Measurements from ENCODE around the gene KRTAP10-1. TPM values are rescaled to one million over a fixed set of nuclear protein-coding genes. Genes with fewer than 3 reads are reported as not detected.
"Not testable (repeated sequence)": the region's sequence is repeated elsewhere in the genome, so short reads cannot be mapped to it uniquely, and the experiment has no call there.

The KRTAP10-1 gene
- total RNA-seq, 2 donors from 2014 or later, result not detected

DNA sequence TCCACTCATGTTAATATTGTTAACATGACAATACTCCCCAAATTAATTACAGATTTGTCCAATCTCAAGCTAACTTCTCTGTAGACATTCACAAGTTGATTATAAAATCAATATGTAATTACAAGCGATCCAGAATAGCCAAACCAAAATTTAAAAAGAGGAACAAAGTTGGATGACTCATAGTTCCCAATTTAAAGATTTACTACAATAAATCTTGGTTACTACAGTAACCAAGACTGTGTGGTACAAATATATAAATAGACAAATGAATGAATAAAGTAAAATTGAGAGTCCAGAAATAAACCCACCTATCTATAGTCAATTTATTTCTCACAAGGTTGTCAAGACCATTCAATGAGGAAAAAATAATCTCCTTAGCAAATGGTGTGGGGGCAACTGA lies 26.4 kb upstream of the KRTAP10-1 start:
- H3K4me3 Mint-ChIP-seq, result no peak overlapping the region
- peaks cover 14% of the 10 kb centered on the region for H3K4me1 Mint-ChIP-seq (ENCODE audit: low read depth)
- ATAC-seq (replicated peaks in 1 of 2), result no peak
- no peak overlapping the region for H3K27ac Mint-ChIP-seq
- peaks cover 8% of the 10 kb centered on the region in 2 donors for H3K9me3 Mint-ChIP-seq
- H3K36me3 Mint-ChIP-seq (ENCODE audit: insufficient read depth in 2 of 2), result peaks cover 0 to 4% of the 10 kb centered on the region in 2 donors
- no peak for DNase-seq
- H3K27me3 Mint-ChIP-seq (ENCODE audit: low read depth), result no peaks in the 10 kb centered on the region

GRCh38 chr21:44564886-44565598 lies 25.0 kb upstream of the KRTAP10-1 start:
- Mint-ChIP-seq H3K4me3 (peak overlapping the region; percentile 2 to 81), H3K27me3 (ENCODE audit: low read depth) (no peaks in the 10 kb centered on the region), H3K4me1 (ENCODE audit: low read depth) (peaks cover 14% of the 10 kb centered on the region), H3K9me3 (peaks cover 12 to 18% of the 10 kb centered on the region in 2 donors), H3K36me3 (ENCODE audit: insufficient read depth in 2 of 2) (peaks cover 3 to 9% of the 10 kb centered on the region in 2 donors), H3K27ac (peak overlapping the region; percentile 52)
- no peak for DNase-seq
- ATAC-seq (replicated peaks in 1 of 2), result peak in 1 of 2 donors; percentile 45

DNA sequence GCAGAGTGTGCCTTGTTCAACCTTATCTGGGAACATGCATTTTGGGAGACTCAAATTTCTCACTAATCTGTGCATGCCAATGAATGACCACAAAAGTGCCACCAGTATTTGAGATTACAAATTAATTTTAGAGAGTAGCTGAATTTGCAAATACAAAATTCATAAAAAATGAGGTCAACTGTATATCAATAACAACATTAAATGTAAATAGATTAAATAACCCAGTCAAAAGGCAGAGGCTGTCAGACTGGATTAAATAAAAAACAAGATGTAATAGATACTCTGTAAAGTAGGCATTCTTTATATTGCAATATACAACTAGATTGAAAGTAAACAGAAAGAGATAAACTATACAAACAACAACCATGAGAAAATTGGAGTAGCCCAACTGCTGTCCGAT lies 24.1 kb upstream of the KRTAP10-1 start:
- ATAC-seq (replicated peaks in 1 of 2) (no peak), DNase-seq (no peak)
- Mint-ChIP-seq H3K36me3 (ENCODE audit: insufficient read depth in 2 of 2) (peaks cover 3 to 9% of the 10 kb centered on the region in 2 donors), H3K4me1 (ENCODE audit: low read depth) (peaks cover 14% of the 10 kb centered on the region), H3K27ac (peak overlapping the region; percentile 28), H3K4me3 (no peak overlapping the region), H3K9me3 (peaks cover 12 to 18% of the 10 kb centered on the region in 2 donors), H3K27me3 (ENCODE audit: low read depth) (no peaks in the 10 kb centered on the region)

GRCh38 chr21:44558695-44559094 lies 18.7 kb upstream of the KRTAP10-1 start, which contains the start of gene KRTAP10-3:
TSS of gene KRTAP10-3 (minus strand) at chr21:44558795. CDS start at chr21:44558715, 80 bp downstream.
- Mint-ChIP-seq H3K27ac (no peak within 1 kb of the TSS), H3K27me3 (ENCODE audit: low read depth) (no peaks in the 10 kb centered on the region), H3K4me1 (ENCODE audit: low read depth) (no peaks in the 10 kb centered on the region), H3K36me3 (ENCODE audit: insufficient read depth in 2 of 2) (peaks cover 3 to 9% of the 10 kb centered on the region in 2 donors), H3K4me3 (no peak within 1 kb of the TSS), H3K9me3 (peaks cover 12 to 19% of the 10 kb centered on the region in 2 donors)
- no peak for ATAC-seq (replicated peaks in 1 of 2)
- no peak for DNase-seq

DNA sequence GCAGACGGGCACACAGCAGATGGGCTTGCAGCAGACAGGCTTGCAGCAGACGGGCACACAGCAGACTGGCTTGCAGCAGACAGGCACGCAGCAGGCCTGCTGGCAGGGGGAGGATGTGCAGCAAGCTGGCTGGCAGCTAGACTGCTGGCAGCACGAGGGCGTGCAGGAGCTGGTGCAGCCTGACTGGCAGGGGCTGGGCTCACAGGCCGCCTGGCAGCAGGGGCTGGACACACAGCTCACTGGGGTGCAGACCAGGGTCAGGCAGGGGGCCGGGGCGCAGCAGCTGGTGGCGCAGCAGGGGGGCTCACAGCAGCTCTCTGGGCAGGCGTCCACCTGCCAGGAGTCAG lies 18.3 kb upstream of the KRTAP10-1 start:
- not testable (repeated sequence) for H3K27ac Mint-ChIP-seq; H3K36me3 Mint-ChIP-seq (ENCODE audit: insufficient read depth in 2 of 2); H3K4me1 Mint-ChIP-seq (ENCODE audit: low read depth); ATAC-seq (replicated peaks in 1 of 2); H3K4me3 Mint-ChIP-seq; H3K27me3 Mint-ChIP-seq (ENCODE audit: low read depth); DNase-seq
- H3K9me3 Mint-ChIP-seq, result peaks cover 11 to 19% of the 10 kb centered on the region in 2 donors

DNA sequence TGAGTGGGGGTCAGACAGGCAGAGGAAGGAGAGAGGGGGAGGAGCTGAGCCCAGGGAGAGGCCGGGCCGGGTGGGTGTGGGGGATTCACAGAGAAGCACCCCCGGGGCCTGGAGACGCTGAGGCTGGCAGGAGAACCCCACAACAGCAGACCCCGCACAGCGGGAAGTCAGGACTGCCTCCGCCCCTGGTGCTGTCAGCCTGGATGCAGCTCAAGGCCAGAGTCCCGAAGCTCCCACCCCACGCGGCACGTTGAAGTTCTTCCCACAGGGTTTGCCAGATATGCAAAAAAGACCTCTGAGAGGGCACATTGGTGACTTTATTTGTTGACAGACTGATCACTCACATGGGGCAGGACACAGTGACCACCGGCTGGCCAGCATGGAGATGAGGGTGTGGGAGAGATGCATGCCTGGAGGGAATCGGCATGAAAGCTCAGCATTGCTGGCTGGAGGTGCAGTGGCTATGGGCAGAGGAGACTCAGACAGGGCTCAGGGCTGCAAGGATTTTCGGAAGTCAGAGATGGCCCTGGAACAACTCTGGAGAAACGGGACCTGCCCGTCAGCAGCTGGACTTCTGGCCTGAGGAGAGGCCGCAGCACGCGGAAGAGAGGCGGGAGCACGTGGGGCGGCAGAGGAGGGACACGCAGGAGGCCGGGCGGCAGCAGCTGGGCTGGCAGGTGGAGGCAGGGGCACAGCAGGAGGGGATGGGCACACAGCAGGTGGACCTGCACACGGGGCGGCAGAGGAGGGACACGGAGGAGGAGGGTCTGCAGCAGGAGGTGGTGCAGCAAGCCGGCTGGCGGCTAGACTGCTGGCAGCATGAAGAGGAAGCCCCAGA lies 17.7 kb upstream of the KRTAP10-1 start:
- DNase-seq, result no peak
- ATAC-seq (replicated peaks in 1 of 2), result no peak
- Mint-ChIP-seq H3K36me3 (ENCODE audit: insufficient read depth in 2 of 2) (peaks cover 3 to 11% of the 10 kb centered on the region in 2 donors), H3K4me1 (ENCODE audit: low read depth) (no peaks in the 10 kb centered on the region), H3K9me3 (peaks cover 10 to 19% of the 10 kb centered on the region in 2 donors), H3K27ac (no peak overlapping the region), H3K27me3 (ENCODE audit: low read depth) (no peaks in the 10 kb centered on the region), H3K4me3 (no peak overlapping the region)

DNA sequence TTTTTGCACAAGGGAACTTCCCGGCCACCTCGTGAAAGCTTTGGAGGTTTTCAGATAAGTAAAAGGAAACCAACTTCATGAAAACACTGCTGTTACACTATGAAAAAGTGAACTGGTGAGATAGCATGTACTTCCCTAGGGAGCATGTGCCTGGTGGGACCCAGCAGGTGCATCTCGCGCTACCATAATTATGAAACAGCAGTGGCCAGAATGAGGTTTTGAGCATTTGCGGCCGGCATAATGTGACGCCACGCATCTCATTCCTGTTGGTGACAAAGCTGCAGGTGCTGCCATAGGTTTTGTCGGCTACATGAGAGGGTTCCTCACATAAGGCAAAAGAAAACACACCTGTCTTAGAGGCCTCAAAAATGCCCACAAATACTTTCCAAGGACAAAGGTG lies 16.9 kb upstream of the KRTAP10-1 start:
- Mint-ChIP-seq H3K9me3 (peaks cover 4 to 15% of the 10 kb centered on the region in 2 donors), H3K27me3 (ENCODE audit: low read depth) (no peaks in the 10 kb centered on the region), H3K27ac (no peak overlapping the region), H3K36me3 (ENCODE audit: insufficient read depth in 2 of 2) (peaks cover 3 to 9% of the 10 kb centered on the region in 2 donors), H3K4me3 (no peak overlapping the region), H3K4me1 (ENCODE audit: low read depth) (no peaks in the 10 kb centered on the region)
- DNase-seq (no peak), ATAC-seq (replicated peaks in 1 of 2) (no peak)

GRCh38 chr21:44555200-44555875 lies 15.3 kb upstream of the KRTAP10-1 start:
- no peak overlapping the region for H3K27ac Mint-ChIP-seq
- H3K36me3 Mint-ChIP-seq (ENCODE audit: insufficient read depth in 2 of 2), result peaks cover 0 to 7% of the 10 kb centered on the region in 2 donors
- ATAC-seq (replicated peaks in 1 of 2) (no peak), DNase-seq (no peak)
- H3K9me3 Mint-ChIP-seq, result peaks cover 0 to 4% of the 10 kb centered on the region in 2 donors
- H3K4me3 Mint-ChIP-seq, result no peak overlapping the region
- H3K4me1 Mint-ChIP-seq (ENCODE audit: low read depth), result no peaks in the 10 kb centered on the region
- no peaks in the 10 kb centered on the region for H3K27me3 Mint-ChIP-seq (ENCODE audit: low read depth)

DNA sequence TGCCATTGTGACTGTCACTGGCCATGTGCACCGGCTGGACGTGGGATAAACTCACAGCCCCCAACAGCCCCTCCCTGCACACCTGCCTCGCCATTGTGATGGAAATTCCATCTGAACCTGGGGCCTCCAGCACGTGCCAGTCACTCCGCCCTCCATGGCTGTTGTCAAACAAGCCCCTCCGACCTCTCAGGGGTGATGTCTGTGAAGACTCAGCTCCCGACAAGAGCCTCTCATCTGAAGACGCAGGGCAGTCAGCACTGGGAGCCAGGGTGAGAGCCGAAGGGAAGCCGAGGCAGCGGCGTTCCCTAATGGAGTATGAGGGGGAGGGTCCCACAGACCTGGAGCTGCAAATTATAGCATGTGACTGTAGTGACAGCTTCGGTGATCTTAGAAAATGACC lies 12.7 kb upstream of the KRTAP10-1 start:
- Mint-ChIP-seq H3K4me3 (no peak overlapping the region), H3K27ac (no peak overlapping the region), H3K27me3 (ENCODE audit: low read depth) (no peaks in the 10 kb centered on the region), H3K9me3 (peaks cover under 1 to 4% of the 10 kb centered on the region in 2 donors), H3K36me3 (ENCODE audit: insufficient read depth in 2 of 2) (peaks cover 2 to 8% of the 10 kb centered on the region in 2 donors), H3K4me1 (ENCODE audit: low read depth) (peaks cover 9% of the 10 kb centered on the region)
- DNase-seq (no peak), ATAC-seq (replicated peaks in 1 of 2) (no peak)

- ATAC-seq (replicated peaks in 1 of 2), result no peak
- Mint-ChIP-seq H3K27ac (no peak overlapping the region), H3K27me3 (ENCODE audit: low read depth) (no peaks in the 10 kb centered on the region), H3K4me1 (ENCODE audit: low read depth) (peaks cover 14% of the 10 kb centered on the region), H3K4me3 (no peak overlapping the region), H3K9me3 (peaks cover 6 to 9% of the 10 kb centered on the region in 2 donors), H3K36me3 (ENCODE audit: insufficient read depth in 2 of 2) (peaks cover 6 to 13% of the 10 kb centered on the region in 2 donors)
- no peak for DNase-seq
Measured at GRCh38 chr21:44552136-44552535, 12.1 kb upstream of the KRTAP10-1 start.

DNA sequence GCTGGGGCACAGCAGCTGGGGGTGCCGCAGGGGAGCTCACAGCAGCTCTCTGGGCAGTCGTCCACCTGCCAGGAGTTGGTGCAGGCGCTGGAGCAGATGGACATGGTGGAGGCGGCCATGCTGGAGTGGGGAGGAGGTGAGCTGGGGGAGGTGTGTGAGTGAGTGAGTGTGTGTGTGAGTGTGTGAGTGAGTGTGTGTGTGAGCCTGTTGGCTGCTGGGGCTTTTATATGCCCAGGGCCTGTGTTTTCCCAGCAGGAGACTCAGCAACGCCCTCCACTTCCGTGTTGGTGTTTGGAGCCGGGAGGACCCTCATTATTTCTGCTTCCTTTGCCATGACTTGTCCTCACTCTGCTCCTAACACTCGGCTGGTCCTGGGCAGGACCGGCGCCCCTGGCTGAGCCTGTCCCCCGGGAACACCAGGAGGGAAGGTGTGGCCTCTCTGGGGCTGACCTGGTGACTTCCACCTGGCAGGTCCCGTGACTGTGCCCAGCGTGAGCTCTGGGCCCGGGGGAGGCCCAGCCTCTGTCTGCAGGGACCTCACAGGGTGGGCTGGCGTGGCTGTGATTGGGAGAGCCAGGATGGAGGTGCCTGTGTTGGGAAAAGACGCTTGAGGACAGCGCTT lies 11.5 kb upstream of the KRTAP10-1 start, which contains the start of gene KRTAP10-2:
Gene KRTAP10-2, minus strand, starts transcription at position 166 of the 622 bp plus-strand sequence. Its CDS starts 47 bp downstream, at position 119.
- no peak within 1 kb of the TSS for H3K27ac Mint-ChIP-seq
- H3K9me3 Mint-ChIP-seq, result peaks cover 13 to 16% of the 10 kb centered on the region in 2 donors
- H3K27me3 Mint-ChIP-seq (ENCODE audit: low read depth), result no peaks in the 10 kb centered on the region
- H3K36me3 Mint-ChIP-seq (ENCODE audit: insufficient read depth in 2 of 2), result peaks cover 12 to 20% of the 10 kb centered on the region in 2 donors
- H3K4me1 Mint-ChIP-seq (ENCODE audit: low read depth), result peaks cover 18% of the 10 kb centered on the region
- no peak within 1 kb of the TSS for H3K4me3 Mint-ChIP-seq
- DNase-seq, result no peak
- no peak for ATAC-seq (replicated peaks in 1 of 2)

DNA sequence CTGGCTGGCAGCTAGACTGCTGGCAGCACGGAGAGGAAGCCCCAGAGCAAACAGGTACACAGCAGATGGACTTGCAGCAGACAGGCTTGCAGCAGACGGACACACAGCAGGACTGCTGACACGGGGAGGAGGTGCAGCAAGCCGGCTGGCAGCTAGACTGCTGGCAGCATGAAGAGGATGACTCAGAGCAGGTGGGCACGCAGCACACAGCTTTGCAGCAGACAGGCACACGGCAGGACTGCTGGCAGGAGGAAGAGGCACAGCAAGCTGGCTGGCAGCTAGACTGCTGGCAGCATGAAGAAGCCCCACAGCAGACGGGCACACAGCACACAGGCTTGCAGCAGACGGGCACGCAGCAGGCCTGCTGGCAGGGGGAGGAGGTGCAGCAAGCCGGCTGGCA lies 10.8 kb upstream of the KRTAP10-1 start:
- peaks cover 18% of the 10 kb centered on the region for H3K4me1 Mint-ChIP-seq (ENCODE audit: low read depth)
- H3K9me3 Mint-ChIP-seq, result peaks cover 13 to 16% of the 10 kb centered on the region in 2 donors
- ATAC-seq (replicated peaks in 1 of 2), result no peak
- peaks cover 12 to 21% of the 10 kb centered on the region in 2 donors for H3K36me3 Mint-ChIP-seq (ENCODE audit: insufficient read depth in 2 of 2)
- no peaks in the 10 kb centered on the region for H3K27me3 Mint-ChIP-seq (ENCODE audit: low read depth)
- H3K4me3 Mint-ChIP-seq, result no peak overlapping the region
- H3K27ac Mint-ChIP-seq, result no peak overlapping the region
- no peak for DNase-seq
